ENCODE data around the gene PTGDS.

GRCh38 chr9:137025517-137025966 lies 48.2 kb downstream of the PTGDS start:
- TF ChIP-seq PKNOX1 (IDR thresholded peaks at IDR 0.05) (no peak), BHLHE40 (IDR thresholded peaks at IDR 0.05; ENCODE audit: borderline replicate concordance) (no peak), FOXA1 (IDR thresholded peaks at IDR 0.05) (no peak), SUZ12 (IDR thresholded peaks at IDR 0.05) (no peak), ELF4 (IDR thresholded peaks at IDR 0.05) (no peak), FOXM1 (IDR thresholded peaks at IDR 0.05; ENCODE audit: borderline replicate concordance) (no peak), ARNT (IDR thresholded peaks at IDR 0.05) (no peak), FOXK2 (IDR thresholded peaks at IDR 0.05) (no peak), L3MBTL2 (conservative IDR thresholded peaks at IDR 0.05) (no peak)
